ENCODE measurements around the gene RXFP3. TPM values are rescaled to one million over a fixed set of nuclear protein-coding genes. Genes with fewer than 3 reads are reported as not detected.
"Not testable (repeated sequence)": the region's sequence is repeated elsewhere in the genome, so short reads cannot be mapped to it uniquely, and the experiment has no call there.

Gene RXFP3
- total RNA-seq (2014; rRNA removed; shearing (Covaris generic)), result not detected in 2 replicates

DNA sequence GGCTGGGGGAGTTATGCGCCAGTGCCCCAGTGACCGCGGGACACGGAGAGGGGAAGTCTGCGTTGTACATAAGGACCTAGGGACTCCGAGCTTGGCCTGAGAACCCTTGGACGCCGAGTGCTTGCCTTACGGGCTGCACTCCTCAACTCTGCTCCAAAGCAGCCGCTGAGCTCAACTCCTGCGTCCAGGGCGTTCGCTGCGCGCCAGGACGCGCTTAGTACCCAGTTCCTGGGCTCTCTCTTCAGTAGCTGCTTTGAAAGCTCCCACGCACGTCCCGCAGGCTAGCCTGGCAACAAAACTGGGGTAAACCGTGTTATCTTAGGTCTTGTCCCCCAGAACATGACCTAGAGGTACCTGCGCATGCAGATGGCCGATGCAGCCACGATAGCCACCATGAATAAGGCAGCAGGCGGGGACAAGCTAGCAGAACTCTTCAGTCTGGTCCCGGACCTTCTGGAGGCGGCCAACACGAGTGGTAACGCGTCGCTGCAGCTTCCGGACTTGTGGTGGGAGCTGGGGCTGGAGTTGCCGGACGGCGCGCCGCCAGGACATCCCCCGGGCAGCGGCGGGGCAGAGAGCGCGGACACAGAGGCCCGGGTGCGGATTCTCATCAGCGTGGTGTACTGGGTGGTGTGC is at the start of gene RXFP3:
Gene RXFP3, plus strand, starts transcription at position 6 of the 636 bp plus-strand sequence. Its CDS starts 355 bp downstream, at position 361.
- DNase-seq (ENCODE audit: low read depth), result peak; percentile 20

- DNase-seq (ENCODE audit: low read depth), result no peak
Measured at GRCh38 chr5:33887268-33887667, 48.9 kb upstream of the RXFP3 start.

- no peak for DNase-seq (ENCODE audit: low read depth)
Measured at GRCh38 chr5:33888587-33888986, 47.6 kb upstream of the RXFP3 start.

DNA sequence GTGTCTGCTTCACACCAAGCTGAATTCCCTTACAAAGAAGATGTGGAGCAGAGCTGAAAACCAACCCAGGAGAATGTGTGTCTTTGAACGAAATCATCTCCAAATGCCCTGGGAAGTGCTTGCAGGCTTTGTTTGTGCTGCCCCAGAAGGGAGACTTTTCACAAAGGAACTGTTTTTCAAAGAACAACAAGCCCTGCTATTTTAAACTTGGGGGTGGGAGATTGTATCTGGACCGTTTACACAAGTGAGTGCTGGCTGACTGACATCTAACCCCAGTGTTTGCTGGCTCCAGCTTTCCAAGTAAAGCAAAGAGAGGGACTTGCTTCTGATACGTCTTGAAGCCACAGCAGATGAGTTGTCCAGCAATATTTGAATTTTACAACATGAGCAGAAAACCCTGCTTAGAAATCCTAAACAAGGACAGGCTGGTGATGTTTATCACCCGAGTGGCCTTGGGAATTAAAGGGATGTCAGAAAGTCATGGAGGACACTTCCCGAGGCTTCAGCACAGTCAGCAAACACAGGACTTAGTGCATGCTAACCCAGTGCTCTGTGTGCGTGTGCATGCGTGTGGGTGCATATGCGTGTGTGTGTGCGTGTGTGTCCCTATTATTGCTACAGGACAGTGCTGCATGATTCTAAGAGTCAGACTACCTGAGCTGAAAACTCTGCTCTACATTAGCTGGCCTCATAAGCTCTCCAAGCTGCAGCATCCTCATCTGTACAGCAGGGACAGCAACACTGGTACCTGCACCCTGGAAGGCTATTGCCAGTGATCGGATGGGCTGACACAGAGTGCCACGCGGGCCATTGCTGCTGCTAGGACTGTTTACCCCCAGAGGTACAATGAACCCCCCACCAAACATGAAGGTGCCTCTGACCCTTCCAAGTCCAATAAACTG is 45.8 kb upstream of the RXFP3 start:
- DNase-seq (ENCODE audit: low read depth), result peak; percentile 37

DNA sequence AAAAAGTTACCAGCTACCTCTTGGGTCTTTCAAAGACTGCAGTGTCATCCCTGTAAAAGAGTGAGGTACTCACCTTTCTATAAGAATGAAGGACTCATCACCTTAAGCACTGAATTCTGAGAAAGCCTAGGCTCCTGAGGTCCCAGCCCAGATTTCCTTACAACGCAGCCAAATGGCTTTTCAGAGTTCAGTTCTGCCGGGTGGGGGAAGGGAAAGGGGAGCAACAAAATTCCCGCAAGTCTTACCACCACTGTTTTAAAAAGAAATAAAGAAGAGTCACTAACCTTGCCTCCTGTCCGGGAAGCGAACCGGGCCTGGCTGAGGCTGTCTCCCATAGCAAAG is 44.8 kb upstream of the RXFP3 start:
- DNase-seq (ENCODE audit: low read depth), result no peak

DNA sequence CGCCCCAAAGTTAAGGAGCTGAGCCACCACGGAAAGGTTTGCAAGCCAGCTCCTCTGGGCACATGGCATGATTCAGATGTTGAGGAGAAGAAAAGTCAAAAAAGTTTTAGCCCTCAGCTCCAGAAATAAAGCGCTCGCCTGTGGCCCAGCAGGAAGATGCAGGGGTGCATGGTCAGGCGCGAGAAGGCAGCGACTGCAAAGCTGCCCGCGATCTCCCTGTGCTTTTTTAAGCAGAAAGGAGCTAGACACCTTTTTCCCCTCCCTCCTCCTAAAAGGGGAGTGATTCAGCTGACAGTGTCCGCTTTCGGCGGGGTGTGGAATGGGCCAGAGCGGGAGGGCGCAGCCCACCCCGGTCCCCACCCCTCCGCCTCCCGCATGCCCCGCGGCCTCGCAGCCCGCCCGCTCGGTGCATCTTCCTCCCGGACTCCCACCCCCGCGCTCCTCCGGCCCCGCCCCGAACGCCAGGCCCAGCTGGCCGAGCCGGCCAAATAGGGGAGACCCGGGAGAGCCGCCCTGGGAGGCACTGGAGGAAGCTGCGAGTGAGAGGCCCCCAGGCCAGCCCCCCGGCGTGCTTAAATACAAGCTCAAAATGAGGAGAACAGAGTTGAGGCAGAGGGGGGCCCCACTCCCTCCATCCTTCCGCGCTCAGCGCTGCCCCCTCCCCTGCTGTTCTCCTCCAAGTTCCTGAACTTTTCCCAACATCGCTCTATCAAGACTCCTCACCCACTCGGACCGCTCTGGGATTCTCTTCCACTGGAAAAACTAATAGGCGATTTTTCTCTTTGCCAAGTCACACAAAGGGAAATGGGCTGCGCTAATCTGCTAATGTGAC is 44.2 kb upstream of the RXFP3 start, which contains the start of gene ADAMTS12:
Gene ADAMTS12, minus strand, starts transcription at position 203 of the 832 bp plus-strand sequence. Its CDS starts 134 bp downstream, at position 69.
- DNase-seq (ENCODE audit: low read depth), result peak; percentile 72

DNA sequence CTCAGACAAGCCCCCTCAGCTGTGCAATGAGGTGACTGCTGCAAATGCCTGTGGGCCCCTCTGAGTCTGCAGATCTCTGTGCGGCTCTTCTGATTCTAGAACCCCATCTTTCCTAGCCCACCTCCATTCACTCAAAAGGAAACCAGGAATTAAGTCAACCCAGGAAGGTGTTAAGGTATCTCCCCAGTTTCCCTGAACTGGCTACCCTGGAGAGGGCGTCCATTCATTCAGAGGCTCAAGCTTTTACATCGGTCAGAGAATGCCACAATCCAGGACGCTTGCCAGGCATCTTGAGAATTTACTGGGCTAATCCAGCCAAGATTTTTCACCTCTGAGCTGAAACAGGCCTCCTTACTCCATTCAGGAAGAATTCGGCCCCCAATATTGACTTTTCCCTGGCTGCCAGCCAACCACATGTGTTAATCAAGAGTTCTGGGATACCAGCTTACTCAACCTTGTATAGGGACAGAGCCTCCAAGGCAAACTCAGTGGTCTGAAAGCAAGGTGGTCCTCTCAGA is 43.5 kb upstream of the RXFP3 start:
- peak; percentile 78 for DNase-seq (ENCODE audit: low read depth)

- peak; percentile 54 for DNase-seq (ENCODE audit: low read depth)
Measured at GRCh38 chr5:33894566-33894965, 41.6 kb upstream of the RXFP3 start.

DNA sequence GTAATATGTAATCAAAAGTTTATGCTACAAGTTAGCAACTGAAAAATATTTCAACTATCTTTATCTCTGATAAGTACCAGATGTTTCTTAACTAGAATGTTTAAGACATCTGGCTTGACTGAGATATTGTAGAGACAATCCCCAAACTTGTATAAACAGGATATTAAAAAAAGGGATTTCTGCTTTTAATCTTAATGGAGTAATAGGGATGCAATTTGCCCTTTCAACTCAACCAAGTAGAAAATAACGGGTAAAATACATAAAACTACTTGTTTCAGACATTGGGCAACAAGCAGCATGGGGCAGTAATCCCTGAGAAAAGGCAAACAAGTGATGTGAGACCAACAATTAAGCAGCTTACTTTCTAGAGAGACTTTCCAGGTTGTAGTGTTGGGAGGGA is 35.0 kb upstream of the RXFP3 start:
- no peak for DNase-seq (ENCODE audit: low read depth)

DNA sequence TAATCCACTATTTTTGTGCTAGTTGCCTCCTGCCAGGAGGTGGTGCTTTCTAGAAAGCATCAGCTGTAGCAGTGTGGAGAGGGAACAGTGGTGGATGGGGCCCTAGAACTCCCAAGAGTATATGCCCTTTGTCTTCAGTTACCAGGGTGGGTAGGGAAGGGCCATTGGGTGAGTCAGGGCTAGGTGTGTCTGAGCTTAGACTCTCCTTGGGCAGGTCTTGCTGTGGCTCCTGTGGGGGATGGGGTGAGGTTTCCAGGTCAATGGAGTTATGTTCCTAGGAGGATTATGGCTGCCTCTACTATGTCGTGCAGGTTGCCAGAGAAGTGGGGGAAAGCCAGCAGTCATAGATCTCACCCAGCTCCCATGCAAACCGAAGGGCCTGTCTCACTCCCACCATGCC is 33.1 kb upstream of the RXFP3 start:
- DNase-seq (ENCODE audit: low read depth), result peak; percentile 3

GRCh38 chr5:33905381-33905780 is 30.8 kb upstream of the RXFP3 start:
- no peak for DNase-seq (ENCODE audit: low read depth)

DNA sequence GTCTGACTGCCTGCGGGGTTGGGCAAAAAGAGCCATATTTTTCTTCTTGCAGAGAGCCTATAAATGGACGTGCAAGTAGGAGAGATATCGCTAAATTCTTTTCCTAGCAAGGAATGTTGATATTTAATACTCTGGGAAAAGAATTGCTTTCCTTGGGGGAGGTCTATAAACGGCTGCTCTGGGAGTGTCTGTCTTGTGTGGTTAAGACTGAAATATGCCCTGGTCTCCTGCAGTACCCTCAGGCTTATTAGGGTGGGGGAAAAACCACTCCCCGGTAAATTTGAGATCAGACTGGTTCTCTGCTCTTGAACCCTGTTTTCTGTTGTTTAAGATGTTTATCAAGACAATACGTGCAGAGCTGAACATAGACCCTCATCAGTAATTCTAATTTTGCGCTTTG is 29.9 kb upstream of the RXFP3 start:
- not testable (repeated sequence) for DNase-seq (ENCODE audit: low read depth)

- not testable (repeated sequence) for DNase-seq (ENCODE audit: low read depth)
Measured at GRCh38 chr5:33914844-33915243, 21.3 kb upstream of the RXFP3 start.

- no peak for DNase-seq (ENCODE audit: low read depth)
Measured at GRCh38 chr5:33921002-33921401, 15.2 kb upstream of the RXFP3 start.

- no peak for DNase-seq (ENCODE audit: low read depth)
Measured at GRCh38 chr5:33925278-33925677, 10.9 kb upstream of the RXFP3 start.

GRCh38 chr5:33927685-33928084 is 8.5 kb upstream of the RXFP3 start:
- DNase-seq (ENCODE audit: low read depth), result no peak

- DNase-seq (ENCODE audit: low read depth), result no peak
Measured at GRCh38 chr5:33928283-33928682, 7.9 kb upstream of the RXFP3 start.

DNA sequence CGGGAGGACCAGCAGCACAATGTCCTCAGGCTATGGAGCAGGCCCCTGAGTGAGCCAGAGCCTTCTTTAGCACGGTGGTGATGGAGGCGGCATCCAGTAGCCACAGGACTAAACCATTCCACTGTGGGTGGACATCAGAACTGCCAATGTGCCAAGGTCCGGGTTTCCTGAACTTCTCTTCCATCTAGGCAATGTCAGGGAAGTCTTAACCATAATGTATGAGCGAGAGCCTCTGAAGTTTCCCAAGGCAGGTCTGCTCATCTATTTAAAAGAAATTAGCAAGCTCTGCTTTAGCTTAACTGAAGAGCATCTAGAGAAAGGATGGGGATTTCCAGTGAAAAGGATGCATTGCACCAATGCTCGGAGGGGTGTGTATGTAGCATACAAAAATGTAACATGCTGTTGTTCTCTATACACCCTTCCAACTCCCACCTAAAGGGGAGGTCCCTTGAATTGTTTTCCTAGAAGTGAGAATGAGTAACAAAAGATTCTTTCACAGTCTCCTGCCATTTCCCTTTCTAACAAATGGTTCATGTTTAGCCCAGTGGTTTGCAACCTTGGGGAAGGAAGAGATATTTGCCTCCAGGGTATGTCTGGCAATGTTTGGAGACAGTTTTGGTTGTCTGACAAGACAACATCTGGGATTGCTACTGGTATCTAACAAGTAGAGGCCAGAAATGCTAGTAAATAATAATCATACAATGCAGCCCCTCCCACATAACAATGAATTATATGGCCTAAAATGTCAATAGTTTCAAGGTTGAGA is 6.1 kb upstream of the RXFP3 start:
- DNase-seq (ENCODE audit: low read depth), result no peak

DNA sequence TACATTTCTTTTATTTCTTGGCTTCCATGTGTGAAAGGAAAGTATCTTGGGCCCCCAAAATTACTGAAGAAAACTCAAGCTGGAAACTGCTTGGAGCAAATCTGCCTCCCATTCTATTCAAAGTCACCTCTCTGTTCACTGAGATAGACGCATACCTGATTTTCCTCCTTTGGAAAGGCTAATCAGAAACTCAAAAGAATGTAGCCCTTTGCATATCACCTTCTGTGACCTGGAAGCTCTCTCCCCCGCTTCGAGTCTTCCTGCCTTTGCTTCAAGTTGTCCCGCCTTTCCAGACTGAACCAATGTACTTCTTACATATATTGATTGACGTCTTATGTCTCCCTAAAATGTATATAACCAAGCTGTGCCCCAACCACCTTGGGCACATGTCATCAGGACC is 5.0 kb upstream of the RXFP3 start:
- no peak for DNase-seq (ENCODE audit: low read depth)

GRCh38 chr5:33933723-33934169 is 2.4 kb upstream of the RXFP3 start:
- DNase-seq (ENCODE audit: low read depth), result no peak

- no peak for DNase-seq (ENCODE audit: low read depth)
Measured at GRCh38 chr5:33934176-33934575, 2.0 kb upstream of the RXFP3 start.

Data from Daoy (cell line).